BLaER1 (cell line): Measurements from ENCODE around the gene MRM2.
"Not testable (repeated sequence)": the region's sequence is repeated elsewhere in the genome, so short reads cannot be mapped to it uniquely, and the experiment has no call there.

ENCODE experiments used
- H3K27ac ChIP-seq: shearing (Covaris generic); formaldehyde crosslinking; 2 replicates; pipeline ENCODE4 v1.8.1; 2022
- H3K27me3 ChIP-seq: shearing (Covaris generic); formaldehyde crosslinking; 2 replicates; pipeline ENCODE4 v1.8.1; 2022
- H3K36me3 ChIP-seq: shearing (Covaris generic); formaldehyde crosslinking; 2 replicates; pipeline ENCODE4 v1.8.1; 2022
- H3K4me1 ChIP-seq: shearing (Covaris generic); formaldehyde crosslinking; 2 replicates; pipeline ENCODE4 v1.8.1; 2022
- H3K4me2 ChIP-seq: shearing (Covaris generic); formaldehyde crosslinking; 2 replicates; pipeline ENCODE4 v1.8.1; 2022
- H3K4me3 ChIP-seq: shearing (Covaris generic); formaldehyde crosslinking; 2 replicates; pipeline ENCODE4 v1.8.1; 2022
- H3K9ac ChIP-seq: shearing (Covaris generic); formaldehyde crosslinking; 2 replicates; pipeline ENCODE4 v1.8.1; 2022
- H3K9me3 ChIP-seq: shearing (Covaris generic); formaldehyde crosslinking; 2 replicates; pipeline ENCODE4 v1.8.1; 2022
- H4K20me1 ChIP-seq: shearing (Covaris generic); formaldehyde crosslinking; 2 replicates; pipeline ENCODE4 v1.8.1; 2022
- Cebpa-rat ChIP-seq: shearing (Covaris generic); IDR thresholded peaks from 2 replicates; pipeline ENCODE4 v1.8.1; 2022

The MRM2 gene

GRCh38 chr7:2269991-2270460 is 28.0 kb upstream of the MRM2 start:
- H4K20me1 ChIP-seq, result peaks cover 7% of the 10 kb centered on the region; the same call in 1 of the 2 replicates
- no peak overlapping the region for H3K4me3 ChIP-seq
- H3K4me1 ChIP-seq, result peaks cover 32% of the 10 kb centered on the region
- no peaks in the 10 kb centered on the region for H3K27me3 ChIP-seq
- no peak overlapping the region for H3K9ac ChIP-seq
- peaks cover 56% of the 10 kb centered on the region for H3K36me3 ChIP-seq
- no peak for TF ChIP-seq Cebpa-rat
- no peaks in the 10 kb centered on the region for H3K9me3 ChIP-seq
- H3K27ac ChIP-seq, result no peak overlapping the region
- H3K4me2 ChIP-seq, result no peak overlapping the region

DNA sequence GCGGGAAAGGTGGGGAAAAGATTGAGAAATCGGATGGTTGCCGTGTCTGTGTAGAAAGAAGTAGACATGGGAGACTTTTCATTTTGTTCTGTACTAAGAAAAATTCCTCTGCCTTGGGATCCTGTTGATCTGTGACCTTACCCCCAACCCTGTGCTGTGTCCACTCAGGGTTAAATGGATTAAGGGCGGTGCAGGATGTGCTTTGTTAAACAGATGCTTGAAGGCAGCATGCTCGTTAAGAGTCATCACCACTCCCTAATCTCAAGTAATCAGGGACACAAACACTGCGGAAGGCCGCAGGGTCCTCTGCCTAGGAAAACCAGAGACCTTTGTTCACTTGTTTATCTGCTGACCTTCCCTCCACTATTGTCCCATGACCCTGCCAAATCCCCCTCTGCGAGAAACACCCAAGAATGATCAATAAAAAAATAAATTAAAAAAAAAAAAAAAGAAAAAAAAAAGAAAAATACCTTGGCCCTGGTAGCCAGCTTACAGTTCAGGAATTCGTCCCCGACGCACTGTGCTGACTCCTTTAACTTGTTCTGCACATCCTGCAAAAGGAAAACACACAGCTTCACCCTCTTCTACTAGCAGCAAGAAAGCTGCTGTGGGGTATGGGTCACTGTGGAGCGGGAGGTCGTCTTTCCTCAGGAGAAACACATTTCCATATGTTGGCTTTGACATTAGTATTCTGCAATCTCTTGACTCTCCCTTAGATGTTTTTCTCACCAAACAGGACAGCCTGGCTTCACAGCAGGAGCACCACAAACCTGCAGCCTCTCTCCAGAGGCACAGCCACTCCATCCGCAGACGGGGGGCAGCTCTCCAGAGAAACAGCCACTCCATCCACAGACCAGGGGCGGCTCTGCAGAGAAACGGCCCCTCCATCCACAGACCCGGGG is 27.3 kb upstream of the MRM2 start:
- H3K27ac ChIP-seq, H3K4me2 ChIP-seq, H4K20me1 ChIP-seq, H3K9me3 ChIP-seq, H3K9ac ChIP-seq, H3K4me3 ChIP-seq, H3K27me3 ChIP-seq: not testable (repeated sequence)
- Histone ChIP-seq H3K4me1 (peaks cover 39% of the 10 kb centered on the region), H3K36me3 (peaks cover 49% of the 10 kb centered on the region)

DNA sequence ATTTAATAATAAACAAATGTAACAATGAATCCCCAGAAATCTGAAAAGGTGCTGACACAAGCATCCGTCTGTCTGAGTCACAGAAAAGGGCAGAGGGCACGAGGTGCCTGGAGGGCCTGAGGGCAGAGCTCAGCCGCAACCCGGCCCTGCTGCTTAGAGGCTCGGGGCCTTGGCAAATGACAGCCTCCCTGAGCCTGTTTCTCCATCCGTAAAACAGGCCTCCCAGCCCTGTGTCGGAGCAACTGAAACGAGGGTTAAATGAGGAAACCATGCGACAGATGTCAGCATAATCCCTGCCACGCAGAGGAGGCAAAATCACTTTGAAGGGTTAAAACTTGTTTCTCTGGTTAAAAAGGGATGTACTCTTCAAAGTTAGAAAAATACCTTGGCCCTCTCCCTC is 24.9 kb upstream of the MRM2 start:
- no peak overlapping the region for H3K4me2 ChIP-seq
- peaks cover 48% of the 10 kb centered on the region for H3K36me3 ChIP-seq
- H4K20me1 ChIP-seq, result no peaks in the 10 kb centered on the region
- H3K9me3 ChIP-seq, result no peaks in the 10 kb centered on the region
- H3K27ac ChIP-seq, result no peak overlapping the region
- no peak overlapping the region for H3K4me3 ChIP-seq
- H3K9ac ChIP-seq, result no peak overlapping the region
- no peak for TF ChIP-seq Cebpa-rat
- no peaks in the 10 kb centered on the region for H3K27me3 ChIP-seq
- H3K4me1 ChIP-seq, result peaks cover 49% of the 10 kb centered on the region

GRCh38 chr7:2264158-2264557 is 22.2 kb upstream of the MRM2 start:
- H3K4me1 ChIP-seq, result peaks cover 53% of the 10 kb centered on the region
- peaks cover 24% of the 10 kb centered on the region for H3K36me3 ChIP-seq

GRCh38 chr7:2263176-2263575 is 21.2 kb upstream of the MRM2 start:
- TF ChIP-seq Cebpa-rat, result no peak

More at GRCh38 chr7:2264158-2264557, 22.2 kb upstream of the MRM2 start:
- Histone ChIP-seq H3K9ac (no peak overlapping the region), H3K27ac (no peak overlapping the region), H3K9me3 (no peaks in the 10 kb centered on the region), H3K4me3 (no peak overlapping the region), H3K27me3 (no peaks in the 10 kb centered on the region), H3K4me2 (peak overlapping the region; percentile 57), H4K20me1 (peaks cover 13% of the 10 kb centered on the region)
- TF ChIP-seq Cebpa-rat, result no peak

DNA sequence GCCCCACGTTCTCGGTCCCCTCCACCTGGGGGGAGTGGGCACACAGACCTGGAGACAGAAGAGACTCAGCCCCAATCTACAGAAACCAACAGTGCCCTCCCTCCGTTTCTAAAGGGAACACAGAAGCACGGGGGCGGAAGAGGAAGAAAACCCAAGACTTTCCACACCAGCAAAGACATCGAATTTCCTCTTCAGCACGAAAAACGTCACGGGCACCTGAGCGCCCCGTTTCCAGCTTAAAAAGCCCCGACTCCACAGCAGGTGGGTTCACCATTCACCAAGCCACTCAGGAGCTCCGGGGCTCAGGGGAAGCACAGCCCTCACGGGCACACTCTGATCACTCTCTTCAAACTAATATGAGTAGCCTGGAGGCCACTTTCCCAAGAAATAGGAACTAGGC is 19.6 kb upstream of the MRM2 start:
- no peak for TF ChIP-seq Cebpa-rat
- H3K36me3 ChIP-seq, result peaks cover 32% of the 10 kb centered on the region
- H3K4me2 ChIP-seq, result peak overlapping the region; percentile 77
- no peak overlapping the region for H3K4me3 ChIP-seq
- H3K27me3 ChIP-seq, result no peaks in the 10 kb centered on the region
- H4K20me1 ChIP-seq, result peaks cover 23% of the 10 kb centered on the region
- H3K9ac ChIP-seq, result peak overlapping the region; percentile 51
- no peaks in the 10 kb centered on the region for H3K9me3 ChIP-seq
- peak overlapping the region; percentile 39 for H3K27ac ChIP-seq
- H3K4me1 ChIP-seq, result peaks cover 77% of the 10 kb centered on the region

More at GRCh38 chr7:2263176-2263575, 21.2 kb upstream of the MRM2 start:
- Histone ChIP-seq H3K36me3 (peaks cover 24% of the 10 kb centered on the region), H3K27ac (no peak overlapping the region), H4K20me1 (peaks cover 23% of the 10 kb centered on the region), H3K4me2 (no peak overlapping the region), H3K4me3 (no peak overlapping the region), H3K9ac (no peak overlapping the region), H3K4me1 (peaks cover 63% of the 10 kb centered on the region), H3K27me3 (no peaks in the 10 kb centered on the region), H3K9me3 (no peaks in the 10 kb centered on the region)

DNA sequence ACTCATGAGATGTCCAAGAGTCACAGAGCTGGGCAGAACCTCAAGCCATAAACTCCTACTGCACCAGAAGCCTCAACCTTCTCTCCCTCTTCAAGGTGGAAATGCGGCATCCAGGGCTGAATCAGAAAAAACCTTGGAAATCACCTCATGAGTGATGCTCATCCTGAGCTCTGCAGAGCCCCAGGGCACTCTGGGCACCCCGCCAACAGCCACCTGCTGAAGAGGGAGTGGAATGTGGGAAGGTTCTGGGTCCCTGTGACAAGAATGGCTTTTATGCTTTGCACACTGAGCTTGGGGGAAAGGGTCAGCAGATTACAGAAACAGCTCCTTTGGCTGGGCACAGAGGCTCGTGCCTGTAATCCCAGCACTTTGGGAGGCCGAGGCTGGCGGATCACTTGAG is 18.8 kb upstream of the MRM2 start:
- Histone ChIP-seq H3K27me3 (no peaks in the 10 kb centered on the region), H3K9ac (no peak overlapping the region), H3K4me1 (peaks cover 77% of the 10 kb centered on the region), H3K4me2 (peak overlapping the region; percentile 77), H3K4me3 (no peak overlapping the region), H4K20me1 (peaks cover 23% of the 10 kb centered on the region), H3K27ac (no peak overlapping the region), H3K36me3 (peaks cover 40% of the 10 kb centered on the region), H3K9me3 (no peaks in the 10 kb centered on the region)
- no peak for TF ChIP-seq Cebpa-rat

DNA sequence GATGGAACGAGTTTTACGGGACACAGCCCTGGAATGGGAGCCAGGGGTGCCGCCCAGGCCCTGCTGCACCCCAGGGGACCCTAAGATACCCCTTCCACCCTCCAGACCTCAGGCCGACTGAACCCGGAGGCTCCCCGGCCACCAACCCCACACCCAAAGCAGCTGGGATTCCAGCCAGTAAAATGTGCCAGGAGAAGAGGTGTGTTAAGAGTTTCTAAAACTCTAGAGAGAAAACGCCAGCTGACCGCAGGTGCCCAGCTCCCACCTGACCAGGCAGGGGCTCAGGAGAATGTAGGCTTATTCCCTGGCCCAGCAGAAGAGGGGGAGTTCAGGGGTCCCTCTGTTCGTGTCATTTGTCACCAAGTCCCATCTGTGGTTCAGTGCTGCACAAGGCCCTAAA is 17.5 kb upstream of the MRM2 start:
- H3K4me3 ChIP-seq, result peak overlapping the region; percentile 46; the same call in 1 of the 2 replicates
- H3K9ac ChIP-seq, result peak overlapping the region; percentile 51; the same call in 1 of the 2 replicates
- H3K4me2 ChIP-seq, result peak overlapping the region; percentile 95
- H3K27me3 ChIP-seq, result no peaks in the 10 kb centered on the region
- peaks cover 31% of the 10 kb centered on the region for H4K20me1 ChIP-seq
- H3K4me1 ChIP-seq, result peaks cover 71% of the 10 kb centered on the region
- TF ChIP-seq Cebpa-rat, result no peak
- H3K36me3 ChIP-seq, result peaks cover 53% of the 10 kb centered on the region
- no peaks in the 10 kb centered on the region for H3K9me3 ChIP-seq
- H3K27ac ChIP-seq, result peak overlapping the region; percentile 66; the same call in 1 of the 2 replicates

DNA sequence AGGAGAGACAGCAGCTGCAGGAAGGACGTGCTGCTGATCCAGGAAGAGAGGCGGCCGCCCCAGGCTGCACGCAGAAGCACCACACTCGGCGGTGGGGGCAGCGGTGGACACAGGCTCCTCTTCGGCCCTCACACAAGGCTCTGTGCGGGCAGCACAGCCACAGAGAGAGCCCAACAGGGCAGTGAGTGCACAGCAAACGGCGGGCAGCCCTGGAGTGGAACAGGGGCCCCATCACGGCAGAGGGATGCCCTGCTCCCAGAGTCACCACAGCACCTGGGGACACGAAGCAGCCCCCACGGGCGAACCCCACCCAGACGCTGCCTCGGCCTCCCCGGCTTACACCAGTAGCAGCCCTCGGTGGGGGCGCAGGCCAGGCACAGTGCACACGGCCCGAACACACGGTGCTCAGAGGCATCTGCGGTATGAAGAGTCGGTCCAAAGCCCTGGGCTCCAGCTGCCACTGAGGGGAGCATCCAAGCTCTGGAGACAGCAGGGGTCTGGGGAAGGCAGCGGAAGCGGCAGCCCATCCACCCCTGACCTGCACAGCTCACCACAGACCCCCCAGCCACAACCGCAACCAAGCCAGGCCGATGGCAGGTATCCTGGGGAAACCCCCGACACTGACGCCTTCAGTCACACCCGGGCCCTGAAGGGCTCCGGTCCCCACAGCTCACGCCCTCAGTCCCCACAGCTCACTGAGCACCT is 16.8 kb upstream of the MRM2 start:
- Histone ChIP-seq H3K4me2 (peak overlapping the region; percentile 95), H3K4me3 (peak overlapping the region; percentile 46), H3K36me3 (peaks cover 55% of the 10 kb centered on the region), H3K27me3 (no peaks in the 10 kb centered on the region), H4K20me1 (peaks cover 31% of the 10 kb centered on the region), H3K9me3 (no peaks in the 10 kb centered on the region), H3K4me1 (peaks cover 71% of the 10 kb centered on the region), H3K9ac (peak overlapping the region; percentile 51), H3K27ac (peak overlapping the region; percentile 66)
- TF ChIP-seq Cebpa-rat, result no peak

DNA sequence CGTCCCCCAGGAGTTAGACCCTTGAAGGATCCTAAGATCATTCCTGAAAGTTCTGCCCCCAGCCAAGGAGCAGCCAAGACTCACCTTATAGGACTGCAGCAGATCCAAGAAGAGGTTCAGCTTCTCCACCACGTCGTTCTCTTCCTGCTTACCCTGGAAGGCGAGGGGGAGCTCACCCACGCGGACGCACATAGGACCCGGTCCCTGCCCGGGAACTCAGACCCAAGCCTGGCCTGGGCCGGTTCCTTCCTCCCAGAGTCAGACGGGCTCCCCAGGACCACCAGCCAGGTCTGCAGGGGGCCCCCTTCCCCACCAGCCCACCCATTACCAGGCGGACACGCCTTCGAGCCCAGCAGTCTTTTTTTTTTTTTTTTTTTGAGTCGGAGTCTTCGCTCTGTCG is 15.6 kb upstream of the MRM2 start:
- no peaks in the 10 kb centered on the region for H3K27me3 ChIP-seq
- H3K4me3 ChIP-seq, result no peak overlapping the region
- peak overlapping the region; percentile 95 for H3K4me2 ChIP-seq
- no peaks in the 10 kb centered on the region for H3K9me3 ChIP-seq
- no peak for TF ChIP-seq Cebpa-rat
- peaks cover 31% of the 10 kb centered on the region for H4K20me1 ChIP-seq
- no peak overlapping the region for H3K9ac ChIP-seq
- peak overlapping the region; percentile 35; the same call in 1 of the 2 replicates for H3K27ac ChIP-seq
- H3K4me1 ChIP-seq, result peaks cover 81% of the 10 kb centered on the region
- peaks cover 51% of the 10 kb centered on the region for H3K36me3 ChIP-seq
